NCI-H128 (cell line): ENCODE data around the gene RSPH6A.

Experiments used
- DNase-seq: peaks from one replicate; lab custom pipeline; 2025; ENCODE audit not compliant: unreplicated experiment; lab: John Stamatoyannopoulos, UW

RSPH6A gene

GRCh38 chr19:45825917-45826893 lies 11.1 kb upstream of the RSPH6A start:
- no peak for DNase-seq

DNA sequence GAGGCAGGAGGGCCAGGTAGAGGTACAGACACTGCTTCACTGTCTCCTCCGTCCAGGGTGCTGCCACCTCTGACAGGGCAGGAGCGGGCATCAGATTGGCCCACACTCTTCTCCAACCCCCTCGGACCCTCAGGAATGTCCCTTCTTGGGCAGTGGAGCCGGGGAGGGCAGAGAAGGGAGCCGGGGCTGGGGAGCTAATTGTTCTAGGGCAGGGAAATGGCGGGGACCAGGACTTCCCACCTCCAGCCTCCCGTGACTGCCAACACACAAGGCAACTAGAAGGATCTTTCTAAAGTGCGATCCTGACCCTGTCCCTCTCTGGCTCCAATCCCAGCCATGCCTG lies 10.1 kb upstream of the RSPH6A start:
- no peak for DNase-seq

- DNase-seq: no peak
These were observed 9.6 kb upstream of the RSPH6A start for GRCh38 chr19:45824531-45825262.

GRCh38 chr19:45824041-45824471 lies 8.9 kb upstream of the RSPH6A start:
- DNase-seq: peak; percentile 57

DNA sequence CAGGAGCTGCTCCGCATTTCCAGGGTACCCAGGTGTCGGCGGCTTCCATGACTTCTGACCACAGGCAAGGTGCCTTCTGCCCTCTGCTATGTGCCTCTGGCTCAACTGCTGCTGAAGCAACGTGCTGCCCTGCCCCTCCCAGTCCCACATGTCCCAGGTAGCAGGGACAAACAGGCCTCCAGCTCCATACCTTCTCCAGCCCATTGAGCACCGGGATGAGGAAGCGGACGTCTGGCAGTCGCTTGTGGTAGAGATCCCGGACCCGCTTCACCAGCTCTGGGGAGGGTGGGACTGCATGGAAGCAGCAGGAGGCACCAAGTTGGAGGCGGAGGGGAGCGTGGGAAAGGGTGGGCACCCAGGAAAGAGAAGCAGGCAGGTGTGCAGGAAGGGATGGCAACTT lies 8.1 kb upstream of the RSPH6A start:
- no peak for DNase-seq

GRCh38 chr19:45822716-45823115 lies 7.6 kb upstream of the RSPH6A start:
- DNase-seq: no peak

GRCh38 chr19:45821570-45821969 lies 6.5 kb upstream of the RSPH6A start:
- DNase-seq: no peak

DNA sequence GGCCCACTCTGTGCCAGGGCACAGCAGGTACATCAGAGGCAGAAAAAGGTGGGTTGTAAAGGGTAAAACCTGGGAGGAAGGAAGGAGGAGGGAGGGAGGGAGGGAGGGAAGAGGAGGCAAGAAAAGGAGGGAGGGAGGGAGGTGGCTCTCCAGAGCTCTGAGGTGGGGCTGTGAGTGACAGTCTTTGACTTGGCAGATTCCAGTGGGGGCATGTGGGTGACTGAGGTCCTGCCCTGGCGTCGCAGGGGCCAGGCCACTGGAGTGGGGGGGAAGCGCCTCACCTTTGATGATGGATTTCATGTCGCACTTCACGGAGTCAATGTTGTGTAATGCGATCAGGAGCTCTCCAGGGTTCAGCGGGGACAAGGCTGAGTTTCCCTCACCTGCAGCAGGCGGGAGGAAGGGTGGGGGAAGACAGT lies 6.0 kb upstream of the RSPH6A start:
- no peak for DNase-seq

GRCh38 chr19:45820413-45821102 lies 5.5 kb upstream of the RSPH6A start:
- DNase-seq: no peak

GRCh38 chr19:45819769-45820168 lies 4.7 kb upstream of the RSPH6A start:
- DNase-seq: no peak

GRCh38 chr19:45817725-45818301 lies 2.7 kb upstream of the RSPH6A start:
- no peak for DNase-seq

DNA sequence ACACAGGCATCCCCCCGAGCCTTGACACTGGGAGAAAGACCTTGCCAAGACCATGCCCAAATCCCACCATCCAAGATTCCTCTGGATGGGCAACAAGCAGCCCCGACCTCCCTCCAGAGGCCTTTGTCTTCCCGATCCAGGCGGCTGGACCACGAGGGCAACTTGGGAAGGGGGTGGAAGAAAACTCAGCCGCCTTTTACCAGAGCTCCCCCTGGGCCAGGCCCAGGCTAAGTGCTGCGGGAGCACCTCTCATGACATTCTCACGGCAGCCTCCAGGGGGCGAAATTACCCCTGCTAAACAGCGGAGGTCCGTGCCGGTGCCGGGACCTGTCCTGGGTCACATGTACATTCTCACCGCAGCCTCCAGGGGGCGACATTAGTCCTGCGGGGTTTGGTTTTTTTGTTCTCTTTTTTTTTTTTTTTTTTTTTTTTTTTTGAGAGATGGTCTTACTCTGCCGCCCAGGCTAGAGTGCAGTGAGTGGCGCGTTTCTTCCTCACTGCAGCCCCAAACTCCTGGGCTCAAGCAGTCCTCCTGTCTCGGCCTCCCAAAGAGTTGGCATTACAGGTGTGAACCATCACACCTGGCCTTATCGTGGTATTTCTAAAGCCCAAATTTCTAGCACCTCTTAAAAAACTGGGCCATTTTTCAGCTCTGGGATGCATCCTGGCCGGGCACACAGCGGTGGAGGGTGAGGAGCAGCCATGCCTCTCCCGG lies 2.1 kb upstream of the RSPH6A start:
- peak; percentile 89 for DNase-seq

GRCh38 chr19:45816236-45817009 lies 1.3 kb upstream of the RSPH6A start:
- no peak for DNase-seq

- DNase-seq: no peak
These were observed 541 bp upstream of the RSPH6A start for GRCh38 chr19:45815481-45816216.

- no peak for DNase-seq
These were observed 835 bp downstream of the RSPH6A start for GRCh38 chr19:45814166-45814780.

- DNase-seq: no peak
These were observed 2.8 kb downstream of the RSPH6A start for GRCh38 chr19:45812297-45812696.

GRCh38 chr19:45809643-45810159 lies 5.4 kb downstream of the RSPH6A start:
- DNase-seq: no peak

GRCh38 chr19:45805719-45806118 lies 9.4 kb downstream of the RSPH6A start:
- DNase-seq: no peak

DNA sequence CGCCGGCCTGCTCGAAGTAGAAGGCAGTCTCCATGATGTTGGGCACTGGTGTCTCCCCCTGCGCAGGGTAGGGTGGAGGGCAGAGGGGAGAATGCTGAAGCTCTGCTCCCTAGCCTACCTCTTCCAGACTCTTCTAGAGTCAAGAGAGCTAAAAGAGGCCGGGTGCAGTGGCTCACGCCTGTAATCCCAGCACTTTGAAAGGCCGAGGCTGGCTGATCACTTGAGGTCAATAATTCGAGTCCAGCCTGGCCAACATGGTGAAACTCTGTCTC lies 10.2 kb downstream of the RSPH6A start:
- DNase-seq: no peak
